CD1c-positive myeloid dendritic cell (primary cell): ENCODE results near the gene ATP6AP2.

ENCODE experiments used
- DNase-seq: peaks from one replicate; pipeline ENCODE4 v3.0.0-alpha.2; 2016; ENCODE audit errors: extremely low spot score

Gene ATP6AP2

GRCh38 chrX:40580537-40581335 lies at the start of gene ATP6AP2:
TSS of gene ATP6AP2 (plus strand) at chrX:40580970. CDS start at chrX:40581066, 96 bp downstream.
- DNase-seq: peak; percentile 95

- DNase-seq: no peak
Observed at GRCh38 chrX:40531056-40531826, 49.5 kb upstream of the ATP6AP2 start.

GRCh38 chrX:40537310-40537709 lies 43.5 kb upstream of the ATP6AP2 start:
- DNase-seq: no peak

- no peak for DNase-seq
Observed at GRCh38 chrX:40538406-40538805, 42.4 kb upstream of the ATP6AP2 start.

GRCh38 chrX:40539214-40540142 lies 41.3 kb upstream of the ATP6AP2 start:
- peak; percentile 86 for DNase-seq

GRCh38 chrX:40542208-40542607 lies 38.6 kb upstream of the ATP6AP2 start:
- DNase-seq: no peak

- no peak for DNase-seq
Observed at GRCh38 chrX:40542972-40543371, 37.8 kb upstream of the ATP6AP2 start.

- DNase-seq: peak; percentile 54
Observed at GRCh38 chrX:40543661-40544328, 37.0 kb upstream of the ATP6AP2 start.

- no peak for DNase-seq
Observed at GRCh38 chrX:40544343-40545266, 36.2 kb upstream of the ATP6AP2 start.

GRCh38 chrX:40546870-40547269 lies 33.9 kb upstream of the ATP6AP2 start:
- DNase-seq: no peak

GRCh38 chrX:40550066-40550465 lies 30.7 kb upstream of the ATP6AP2 start:
- DNase-seq: no peak

- no peak for DNase-seq
Observed at GRCh38 chrX:40552768-40553167, 28.0 kb upstream of the ATP6AP2 start.

GRCh38 chrX:40558590-40558989 lies 22.2 kb upstream of the ATP6AP2 start:
- DNase-seq: no peak

- no peak for DNase-seq
Observed at GRCh38 chrX:40563784-40564183, 17.0 kb upstream of the ATP6AP2 start.

- no peak for DNase-seq
Observed at GRCh38 chrX:40564447-40564846, 16.3 kb upstream of the ATP6AP2 start.

- DNase-seq: peak; percentile 81
Observed at GRCh38 chrX:40570346-40571093, 10.2 kb upstream of the ATP6AP2 start.

GRCh38 chrX:40571164-40571563 lies 9.6 kb upstream of the ATP6AP2 start:
- DNase-seq: peak; percentile 75

- DNase-seq: no peak
Observed at GRCh38 chrX:40571600-40571999, 9.2 kb upstream of the ATP6AP2 start.

- peak; percentile 21 for DNase-seq
Observed at GRCh38 chrX:40573763-40574162, 7.0 kb upstream of the ATP6AP2 start.
